Activated CD8-positive, alpha-beta memory T cell treated with anti-CD3 and anti-CD28 coated beads, Interleukin-2, amount 50 U/mL, for 4 hours (primary cell): ENCODE results near the gene VGLL4.
A peak's percentile ranks its signal among the peaks of the same experiment; 100 is the strongest.
"Not testable (repeated sequence)": the region's sequence is repeated elsewhere in the genome, so short reads cannot be mapped to it uniquely, and the experiment has no call there.

Source experiments
- DNase-seq: peaks from one replicate; pipeline ENCODE4 v3.0.0-alpha.2; 2020

Gene VGLL4

GRCh38 chr3:11643605-11644087, at the start of gene VGLL4:
Gene VGLL4, minus strand, starts transcription at chr3:11643915. Its CDS starts 397 bp downstream, at chr3:11643518.
- peak; percentile 64 for DNase-seq

GRCh38 chr3:11692532-11692813, 48.8 kb upstream of the VGLL4 start:
- DNase-seq, result no peak

GRCh38 chr3:11691767-11692531, 48.2 kb upstream of the VGLL4 start:
- DNase-seq, result no peak

- no peak for DNase-seq
Observed at GRCh38 chr3:11690863-11691766, 47.4 kb upstream of the VGLL4 start.

- DNase-seq, result no peak
Observed at GRCh38 chr3:11689749-11690148, 46.0 kb upstream of the VGLL4 start.

GRCh38 chr3:11684980-11685379, 41.3 kb upstream of the VGLL4 start:
- DNase-seq, result not testable (repeated sequence)

- no peak for DNase-seq
Observed at GRCh38 chr3:11680509-11680908, 36.8 kb upstream of the VGLL4 start.

GRCh38 chr3:11679964-11680363, 36.2 kb upstream of the VGLL4 start:
- DNase-seq, result no peak

GRCh38 chr3:11672363-11672762, 28.6 kb upstream of the VGLL4 start:
- DNase-seq, result no peak

- DNase-seq, result no peak
Observed at GRCh38 chr3:11671648-11672100, 28.0 kb upstream of the VGLL4 start.

- DNase-seq, result no peak
Observed at GRCh38 chr3:11668243-11669235, 24.8 kb upstream of the VGLL4 start.

- no peak for DNase-seq
Observed at GRCh38 chr3:11665331-11665730, 21.6 kb upstream of the VGLL4 start.

- no peak for DNase-seq
Observed at GRCh38 chr3:11662392-11662990, 18.8 kb upstream of the VGLL4 start.

GRCh38 chr3:11661827-11662226, 18.1 kb upstream of the VGLL4 start:
- DNase-seq, result no peak

- DNase-seq, result no peak
Observed at GRCh38 chr3:11661052-11661656, 17.4 kb upstream of the VGLL4 start.

GRCh38 chr3:11660242-11660641, 16.5 kb upstream of the VGLL4 start:
- DNase-seq, result no peak

- DNase-seq, result no peak
Observed at GRCh38 chr3:11658180-11658579, 14.5 kb upstream of the VGLL4 start.

- DNase-seq, result no peak
Observed at GRCh38 chr3:11655196-11655928, 11.6 kb upstream of the VGLL4 start.

GRCh38 chr3:11654166-11654565, 10.5 kb upstream of the VGLL4 start:
- DNase-seq, result no peak

GRCh38 chr3:11653298-11654055, 9.8 kb upstream of the VGLL4 start:
- no peak for DNase-seq
